ENCODE data around the gene AADAT. TPM values are rescaled to one million over a fixed set of nuclear protein-coding genes. Genes with fewer than 3 reads are reported as not detected.
"Not testable (repeated sequence)": the region's sequence is repeated elsewhere in the genome, so short reads cannot be mapped to it uniquely, and the experiment has no call there.

The AADAT gene
- total RNA-seq, 2 donors from 2014 or later, result 4.4 to 5.3 TPM

GRCh38 chr4:170114636-170115035 lies 24.9 kb upstream of the AADAT start:
- Histone ChIP-seq H3K4me1 (no peaks in the 10 kb centered on the region), H3K4me3 (no peak overlapping the region), H3K27ac (no peak overlapping the region), H3K9me3 (no peaks in the 10 kb centered on the region), H3K36me3 (replicated peaks in 1 of 2; ENCODE audit: insufficient read depth in 1 of 2, low read depth in 2 of 2) (no peaks in the 10 kb centered on the region), H3K27me3 (no peaks in the 10 kb centered on the region)
- DNase-seq, result no peak
- no peak for ATAC-seq
- WGBS, 2 donors, result 73 to 74% methylated on average over 4 of the region's 4 CpGs
- intact Hi-C loops (cut with DNase I), result no loop called here
- TF ChIP-seq POLR2A (IDR thresholded peaks at IDR 0.05) (no peak), CTCF (IDR thresholded peaks at IDR 0.05) (no peak)

GRCh38 chr4:170114183-170114582 lies 24.4 kb upstream of the AADAT start:
- H3K4me3 ChIP-seq; H3K4me1 ChIP-seq; H3K9me3 ChIP-seq; H3K27me3 ChIP-seq; ATAC-seq; intact Hi-C loops (cut with DNase I); DNase-seq; H3K36me3 ChIP-seq (replicated peaks in 1 of 2; ENCODE audit: insufficient read depth in 1 of 2, low read depth in 2 of 2); H3K27ac ChIP-seq: not testable (repeated sequence)
- WGBS, 2 donors, result 26 to 30% methylated on average over 1 of the region's 1 CpG

GRCh38 chr4:170111546-170111945 lies 21.8 kb upstream of the AADAT start:
- no peak for ATAC-seq
- intact Hi-C loops (cut with DNase I), result no loop called here
- DNase-seq, result no peak
- Histone ChIP-seq H3K4me1 (no peaks in the 10 kb centered on the region), H3K27me3 (no peaks in the 10 kb centered on the region), H3K9me3 (no peaks in the 10 kb centered on the region), H3K36me3 (replicated peaks in 1 of 2; ENCODE audit: insufficient read depth in 1 of 2, low read depth in 2 of 2) (no peaks in the 10 kb centered on the region), H3K4me3 (no peak overlapping the region), H3K27ac (no peak overlapping the region)
- no peak for TF ChIP-seq POLR2A (IDR thresholded peaks at IDR 0.05)
- no peak for TF ChIP-seq CTCF (IDR thresholded peaks at IDR 0.05)
- 89 to 91% methylated on average over 3 of the region's 3 CpGs for WGBS, 2 donors

GRCh38 chr4:170111085-170111484 lies 21.3 kb upstream of the AADAT start:
- Histone ChIP-seq H3K4me3 (no peak overlapping the region), H3K27me3 (no peaks in the 10 kb centered on the region), H3K27ac (no peak overlapping the region), H3K36me3 (replicated peaks in 1 of 2; ENCODE audit: insufficient read depth in 1 of 2, low read depth in 2 of 2) (no peaks in the 10 kb centered on the region), H3K4me1 (no peaks in the 10 kb centered on the region), H3K9me3 (no peaks in the 10 kb centered on the region)
- 60 to 69% methylated on average over 2 of the region's 2 CpGs for WGBS, 2 donors
- DNase-seq (no peak), ATAC-seq (no peak)
- no peak for TF ChIP-seq CTCF (IDR thresholded peaks at IDR 0.05)
- TF ChIP-seq POLR2A (IDR thresholded peaks at IDR 0.05), result no peak
- intact Hi-C loops (cut with DNase I), result no loop called here

GRCh38 chr4:170110285-170110672 lies 20.5 kb upstream of the AADAT start:
- Histone ChIP-seq H3K27ac (no peak overlapping the region), H3K4me1 (no peaks in the 10 kb centered on the region), H3K36me3 (replicated peaks in 1 of 2; ENCODE audit: insufficient read depth in 1 of 2, low read depth in 2 of 2) (no peaks in the 10 kb centered on the region), H3K27me3 (no peaks in the 10 kb centered on the region), H3K9me3 (no peaks in the 10 kb centered on the region), H3K4me3 (no peak overlapping the region)
- WGBS, 2 donors, result 32 to 41% methylated on average over 5 of the region's 5 CpGs
- intact Hi-C loops (cut with DNase I), result no loop called here
- TF ChIP-seq CTCF (IDR thresholded peaks at IDR 0.05), result no peak
- ATAC-seq, result no peak
- DNase-seq, result no peak

Measured in body of pancreas (tissue), 4 donors.